LNCaP clone FGC (cell line): ENCODE results near the gene DNAJB4.
"Not testable (repeated sequence)": the region's sequence is repeated elsewhere in the genome, so short reads cannot be mapped to it uniquely, and the experiment has no call there.

ENCODE experiments used
- DNase-seq: peaks from one replicate; pipeline ENCODE4 v3.0.0-alpha.2; 2011; ENCODE audit warnings: low read depth
- H3K4me3 ChIP-seq: 2 replicates; pipeline ENCODE4 v1.5.1; 2011; ENCODE audit warnings: mild to moderate bottlenecking, low read depth, low read length, control low read depth
- TF ChIP-seq, protein P1 (sequence below): IDR thresholded peaks from 2 replicates; pipeline ENCODE4 v1.5.1; 2012; ENCODE audit warnings: mild to moderate bottlenecking; ENCODE audit not compliant: control insufficient read depth, insufficient read depth; ENCODE audit errors: extremely low read depth

Gene DNAJB4

DNA sequence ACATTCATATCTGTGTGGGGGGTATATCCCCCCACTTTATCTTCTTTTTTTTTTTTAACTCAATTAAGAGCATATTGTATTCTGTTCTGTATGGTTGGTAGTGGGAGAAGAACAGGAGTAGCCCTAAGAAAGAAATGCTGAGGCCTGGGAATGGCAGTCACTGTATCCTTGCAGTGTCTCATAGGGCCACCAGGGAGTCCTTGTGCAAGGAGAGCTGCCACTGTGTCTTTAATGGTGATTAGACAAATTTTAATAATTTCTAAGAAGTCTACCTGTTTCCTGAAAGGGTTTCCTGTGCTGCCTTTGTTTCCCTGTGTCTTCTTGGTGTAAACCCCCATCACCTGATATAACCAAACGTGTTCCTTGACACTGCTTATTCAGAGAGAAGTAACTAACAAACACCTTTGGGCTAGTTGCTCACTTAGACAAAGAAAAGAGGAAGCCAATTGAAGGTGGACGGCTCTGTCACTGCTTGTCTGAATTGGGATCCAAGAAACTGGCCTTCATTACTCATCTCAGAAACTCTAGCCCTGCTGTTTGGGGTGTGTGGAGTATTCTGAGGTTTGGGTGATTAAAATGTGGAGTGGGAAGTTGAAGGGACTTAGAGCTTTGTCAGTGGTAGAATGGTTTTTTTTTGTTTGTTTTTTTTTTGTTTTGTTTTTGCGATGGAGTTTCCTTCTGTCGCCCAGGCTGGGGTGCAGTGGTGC lies 56.3 kb downstream of the DNAJB4 start:
- no peak for DNase-seq
- H3K4me3 ChIP-seq = no peak overlapping the region
- TF ChIP-seq, protein P1, sequence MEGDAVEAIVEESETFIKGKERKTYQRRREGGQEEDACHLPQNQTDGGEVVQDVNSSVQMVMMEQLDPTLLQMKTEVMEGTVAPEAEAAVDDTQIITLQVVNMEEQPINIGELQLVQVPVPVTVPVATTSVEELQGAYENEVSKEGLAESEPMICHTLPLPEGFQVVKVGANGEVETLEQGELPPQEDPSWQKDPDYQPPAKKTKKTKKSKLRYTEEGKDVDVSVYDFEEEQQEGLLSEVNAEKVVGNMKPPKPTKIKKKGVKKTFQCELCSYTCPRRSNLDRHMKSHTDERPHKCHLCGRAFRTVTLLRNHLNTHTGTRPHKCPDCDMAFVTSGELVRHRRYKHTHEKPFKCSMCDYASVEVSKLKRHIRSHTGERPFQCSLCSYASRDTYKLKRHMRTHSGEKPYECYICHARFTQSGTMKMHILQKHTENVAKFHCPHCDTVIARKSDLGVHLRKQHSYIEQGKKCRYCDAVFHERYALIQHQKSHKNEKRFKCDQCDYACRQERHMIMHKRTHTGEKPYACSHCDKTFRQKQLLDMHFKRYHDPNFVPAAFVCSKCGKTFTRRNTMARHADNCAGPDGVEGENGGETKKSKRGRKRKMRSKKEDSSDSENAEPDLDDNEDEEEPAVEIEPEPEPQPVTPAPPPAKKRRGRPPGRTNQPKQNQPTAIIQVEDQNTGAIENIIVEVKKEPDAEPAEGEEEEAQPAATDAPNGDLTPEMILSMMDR = no peak

DNA sequence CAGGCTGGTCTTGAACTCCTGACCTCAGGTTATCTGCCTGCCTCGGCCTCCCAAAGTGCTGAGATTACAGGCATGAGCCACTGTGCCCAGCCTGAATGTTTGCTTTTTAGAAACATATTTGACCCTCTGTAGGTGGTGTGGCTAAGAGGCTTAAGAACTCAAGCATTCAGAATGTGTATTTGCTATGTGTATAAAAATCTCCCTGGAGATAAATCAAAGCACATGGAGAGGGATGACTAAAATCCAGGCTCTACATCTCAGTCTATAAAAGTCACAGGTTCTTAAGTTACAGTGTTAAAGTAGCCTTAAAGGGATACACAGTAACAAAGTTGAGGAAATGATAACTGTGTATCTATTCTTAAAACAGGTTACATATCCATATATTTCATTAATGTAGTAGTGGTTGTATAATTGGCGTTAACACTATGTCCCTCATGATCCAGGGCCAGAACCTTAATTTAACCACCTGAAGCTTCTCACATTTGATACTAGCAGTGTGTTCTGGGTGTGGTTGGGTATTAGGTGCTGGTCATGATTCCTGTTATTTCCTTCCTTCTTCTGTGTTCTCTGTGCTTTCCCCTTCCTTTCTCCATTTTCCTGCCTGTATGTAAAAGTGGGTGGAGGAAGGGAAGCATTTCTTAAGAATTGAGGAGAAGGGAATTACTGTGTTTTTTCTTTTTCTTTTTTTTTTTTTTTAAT lies 57.2 kb downstream of the DNAJB4 start:
- TF ChIP-seq, protein P1 = no peak
- H3K4me3 ChIP-seq = no peak overlapping the region
- DNase-seq = no peak

DNA sequence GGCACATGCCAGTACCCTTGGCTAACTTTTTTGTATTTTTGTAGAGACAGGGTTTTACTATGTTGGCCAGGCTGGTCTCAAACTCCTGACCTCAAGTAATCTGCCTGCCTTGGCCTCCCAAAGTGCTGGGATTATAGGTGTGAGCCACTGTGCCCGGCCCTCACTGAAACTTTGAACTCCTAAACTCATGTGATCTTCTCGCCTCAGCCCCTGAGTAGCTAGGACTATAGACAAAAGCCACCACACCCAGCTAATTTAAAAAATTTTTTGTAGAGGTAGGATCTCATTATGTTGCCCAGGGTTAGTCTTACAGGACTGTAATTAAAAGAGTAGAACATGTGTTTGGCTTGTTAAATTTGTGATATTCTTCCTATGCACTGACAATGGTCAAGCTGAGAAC lies 60.1 kb downstream of the DNAJB4 start:
- not testable (repeated sequence) for DNase-seq, H3K4me3 ChIP-seq
